Activated CD4-positive, alpha-beta T cell treated with anti-CD3 and anti-CD28 coated beads for 36 hours (primary cell): Measurements from ENCODE around the gene BPI. TPM values are rescaled to one million over a fixed set of nuclear protein-coding genes. Genes with fewer than 3 reads are reported as not detected.
"Not testable (repeated sequence)": the region's sequence is repeated elsewhere in the genome, so short reads cannot be mapped to it uniquely, and the experiment has no call there.

Source experiments
- ATAC-seq: fragments of 200-7000 bp; cut with Tn5 transposase; one replicate; pipeline ENCODE4 v1.10.0; 2021; ENCODE audit warnings: mild to moderate bottlenecking, moderate library complexity
- CTCF ChIA-PET: fragments of 350-600 bp; sonication (Branson Sonifier 250); formaldehyde crosslinking; loops from one replicate; lab custom pipeline; 2021; ENCODE audit warnings: antibody characterized with exemption; lab: Charles Lee
- POLR2A ChIA-PET: fragments of 350-600 bp; sonication (Branson Sonifier 250); formaldehyde crosslinking; loops from one replicate; lab custom pipeline; 2021; ENCODE audit warnings: antibody characterized with exemption, inconsistent platforms; lab: Charles Lee
- DNase-seq: peaks from one replicate; pipeline ENCODE4 v3.0.0-alpha.2; 2020
- H3K27ac Mint-ChIP-seq: one replicate; pipeline ENCODE4 v1.8.0; 2021; ENCODE audit warnings: mixed read lengths
- H3K27me3 Mint-ChIP-seq: one replicate; pipeline ENCODE4 v1.8.0; 2021; ENCODE audit warnings: mixed read lengths
- H3K36me3 Mint-ChIP-seq: one replicate; pipeline ENCODE4 v1.8.0; 2021; ENCODE audit warnings: low read depth, mixed read lengths
- H3K4me1 Mint-ChIP-seq: one replicate; pipeline ENCODE4 v1.8.0; 2021; ENCODE audit warnings: mixed read lengths
- H3K4me3 Mint-ChIP-seq: one replicate; pipeline ENCODE4 v1.8.0; 2021; ENCODE audit warnings: mild to moderate bottlenecking, moderate library complexity, mixed read lengths
- H3K9me3 Mint-ChIP-seq: one replicate; pipeline ENCODE4 v1.8.0; 2021; ENCODE audit warnings: low read depth, mixed read lengths
- intact Hi-C, 2 experiments: fragments of 100-400 bp; cut with DNase I in 1 of 2; cut with micrococcal nuclease in 1 of 2; formaldehyde crosslinking; loops; one replicate each; pipeline versions ENCODE4 v1.14.2 to v1.15.1; 2022 to 2024; cut with DNase I, micrococcal nuclease
- total RNA-seq, 2 experiments: library from RNA; stranded (reverse); gene quantifications; one replicate each; pipeline ENCODE4 v1.2.3, GENCODE V29; 2021

BPI gene
- total RNA-seq, 2 experiments from 2014 or later = not detected

GRCh38 chr20:38338849-38339520 lies 35.0 kb downstream of the BPI start:
- Mint-ChIP-seq H3K9me3 (peaks cover 8% of the 10 kb centered on the region), H3K4me3 (no peak overlapping the region), H3K36me3 (no peaks in the 10 kb centered on the region), H3K4me1 (no peaks in the 10 kb centered on the region), H3K27me3 (peaks cover 17% of the 10 kb centered on the region), H3K27ac (no peak overlapping the region)
- no peak for ATAC-seq
- ChIA-PET CTCF (interaction anchor here (0.6 to 1.1 kb wide), 3 partner anchors 26 to 91 kb away, joined by 3 to 5 read pairs (median 4); no protein-coding TSS in a partner anchor), POLR2A (no interaction called here)
- no peak for DNase-seq
- intact Hi-C loops = no loop called here

DNA sequence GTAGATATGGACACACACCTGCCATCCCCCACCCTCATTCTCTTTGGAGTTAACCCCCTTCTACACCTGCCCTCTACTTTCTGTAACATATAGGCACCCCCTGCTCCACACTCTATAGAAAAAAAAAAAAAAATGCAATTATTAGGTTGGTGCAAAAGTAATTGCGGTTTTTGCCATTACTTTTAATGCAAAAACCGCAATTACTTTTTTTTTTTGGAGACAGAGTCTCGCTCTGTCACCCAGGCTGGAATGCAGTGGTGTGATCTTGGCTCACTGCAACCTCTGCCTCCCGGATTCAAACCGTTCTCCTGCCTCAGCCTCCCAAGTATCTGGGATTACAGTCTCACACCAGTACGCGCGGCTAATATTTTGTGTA lies 35.6 kb downstream of the BPI start:
- peaks cover 17% of the 10 kb centered on the region for H3K27me3 Mint-ChIP-seq

GRCh38 chr20:38339997-38340396 lies 36.0 kb downstream of the BPI start:
- peaks cover 8% of the 10 kb centered on the region for H3K9me3 Mint-ChIP-seq
- intact Hi-C loops = no loop called here
- peaks cover 17% of the 10 kb centered on the region for H3K27me3 Mint-ChIP-seq
- CTCF ChIA-PET = interaction anchor here (0.6 kb wide), 1 partner anchor 90 kb away, joined by 3 read pairs; no protein-coding TSS in a partner anchor
- ATAC-seq = no peak
- POLR2A ChIA-PET = no interaction called here
- no peak overlapping the region for H3K4me3 Mint-ChIP-seq
- no peaks in the 10 kb centered on the region for H3K4me1 Mint-ChIP-seq
- DNase-seq = no peak
- H3K36me3 Mint-ChIP-seq = no peaks in the 10 kb centered on the region
- H3K27ac Mint-ChIP-seq = no peak overlapping the region

More for the DNA sequence above, 35.6 kb downstream of the BPI start:
- H3K36me3 Mint-ChIP-seq, H3K4me3 Mint-ChIP-seq, H3K9me3 Mint-ChIP-seq, DNase-seq, H3K27ac Mint-ChIP-seq, POLR2A ChIA-PET, H3K4me1 Mint-ChIP-seq, intact Hi-C loops, ATAC-seq: not testable (repeated sequence)
- CTCF ChIA-PET = interaction anchor here (0.6 kb wide), 1 partner anchor 91 kb away, joined by 3 read pairs; no protein-coding TSS in a partner anchor

- Mint-ChIP-seq H3K9me3 (peaks cover 8% of the 10 kb centered on the region), H3K4me3 (no peak overlapping the region), H3K27me3 (peaks cover 15% of the 10 kb centered on the region), H3K27ac (no peak overlapping the region), H3K36me3 (no peaks in the 10 kb centered on the region), H3K4me1 (no peaks in the 10 kb centered on the region)
- intact Hi-C loops = no loop called here
- CTCF ChIA-PET = no interaction called here
- DNase-seq (no peak), ATAC-seq (no peak)
- POLR2A ChIA-PET = no interaction called here
Observed at GRCh38 chr20:38340693-38341092, 36.7 kb downstream of the BPI start.

DNA sequence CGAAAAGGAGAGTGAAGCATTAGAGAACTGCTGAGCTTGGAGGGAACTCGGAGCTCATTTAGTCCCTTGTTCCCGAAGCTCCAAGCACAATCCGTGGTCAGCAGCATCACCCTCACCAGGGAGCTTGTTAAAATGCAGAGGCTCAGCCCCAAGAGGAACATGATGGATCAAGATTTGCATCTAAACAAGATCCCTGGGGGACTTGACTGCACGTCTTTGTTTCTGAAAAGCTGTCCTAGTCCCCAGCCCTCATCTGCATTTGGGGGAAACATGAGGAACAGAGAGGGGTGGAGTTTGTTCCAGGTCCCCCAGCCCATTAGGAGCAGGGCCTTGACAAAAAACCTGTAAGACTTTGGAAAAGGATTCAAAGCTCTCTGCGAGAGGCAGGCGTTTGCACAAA lies 38.3 kb downstream of the BPI start:
- CTCF ChIA-PET = interaction anchor here (0.6 kb wide), 2 partner anchors 138 to 1355 kb away, joined by 3 to 4 read pairs; no protein-coding TSS in a partner anchor
- Mint-ChIP-seq H3K4me1 (no peaks in the 10 kb centered on the region), H3K27ac (no peak overlapping the region), H3K36me3 (no peaks in the 10 kb centered on the region), H3K4me3 (no peak overlapping the region), H3K27me3 (peaks cover 6% of the 10 kb centered on the region), H3K9me3 (peaks cover 6% of the 10 kb centered on the region)
- POLR2A ChIA-PET = no interaction called here
- DNase-seq = no peak
- no peak for ATAC-seq
- intact Hi-C loops = no loop called here

DNA sequence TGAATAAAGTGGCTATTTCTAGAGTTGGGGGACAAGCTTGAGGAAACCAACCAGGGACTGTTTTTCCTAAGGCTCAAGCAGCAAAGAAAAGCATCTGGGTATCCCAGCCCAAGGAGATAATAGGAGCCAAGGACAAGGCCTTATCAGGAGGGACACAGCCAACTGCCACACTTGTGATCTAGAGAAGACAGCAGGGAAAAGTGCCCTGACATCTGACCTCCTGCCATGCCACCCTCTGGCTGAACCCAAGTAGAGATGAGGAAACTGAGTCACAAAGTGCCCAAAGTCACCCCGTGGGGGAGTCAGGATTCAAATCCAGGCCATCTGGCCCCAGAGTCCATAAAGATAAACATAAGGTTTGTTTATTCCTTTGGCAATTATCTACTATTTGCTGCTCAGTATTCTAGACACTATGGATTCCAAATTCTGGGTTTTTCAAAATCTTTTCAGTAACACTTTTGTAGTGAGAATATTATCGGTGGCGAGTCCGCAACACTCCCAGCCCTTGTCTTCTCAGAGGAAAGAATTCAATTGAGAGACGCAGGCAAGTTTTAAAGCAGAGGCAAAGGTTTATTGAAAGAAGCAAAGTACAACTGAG lies 38.9 kb downstream of the BPI start:
- no peaks in the 10 kb centered on the region for H3K4me1 Mint-ChIP-seq
- peaks cover 3% of the 10 kb centered on the region for H3K27me3 Mint-ChIP-seq
- H3K4me3 Mint-ChIP-seq = no peak overlapping the region
- ChIA-PET POLR2A (no interaction called here), CTCF (interaction anchor here (0.6 kb wide), 1 partner anchor 35 kb away, joined by 4 read pairs; no protein-coding TSS in a partner anchor)
- intact Hi-C loops = no loop called here
- ATAC-seq = no peak
- H3K9me3 Mint-ChIP-seq = peaks cover 4% of the 10 kb centered on the region
- H3K36me3 Mint-ChIP-seq = no peaks in the 10 kb centered on the region
- no peak for DNase-seq
- no peak overlapping the region for H3K27ac Mint-ChIP-seq

DNA sequence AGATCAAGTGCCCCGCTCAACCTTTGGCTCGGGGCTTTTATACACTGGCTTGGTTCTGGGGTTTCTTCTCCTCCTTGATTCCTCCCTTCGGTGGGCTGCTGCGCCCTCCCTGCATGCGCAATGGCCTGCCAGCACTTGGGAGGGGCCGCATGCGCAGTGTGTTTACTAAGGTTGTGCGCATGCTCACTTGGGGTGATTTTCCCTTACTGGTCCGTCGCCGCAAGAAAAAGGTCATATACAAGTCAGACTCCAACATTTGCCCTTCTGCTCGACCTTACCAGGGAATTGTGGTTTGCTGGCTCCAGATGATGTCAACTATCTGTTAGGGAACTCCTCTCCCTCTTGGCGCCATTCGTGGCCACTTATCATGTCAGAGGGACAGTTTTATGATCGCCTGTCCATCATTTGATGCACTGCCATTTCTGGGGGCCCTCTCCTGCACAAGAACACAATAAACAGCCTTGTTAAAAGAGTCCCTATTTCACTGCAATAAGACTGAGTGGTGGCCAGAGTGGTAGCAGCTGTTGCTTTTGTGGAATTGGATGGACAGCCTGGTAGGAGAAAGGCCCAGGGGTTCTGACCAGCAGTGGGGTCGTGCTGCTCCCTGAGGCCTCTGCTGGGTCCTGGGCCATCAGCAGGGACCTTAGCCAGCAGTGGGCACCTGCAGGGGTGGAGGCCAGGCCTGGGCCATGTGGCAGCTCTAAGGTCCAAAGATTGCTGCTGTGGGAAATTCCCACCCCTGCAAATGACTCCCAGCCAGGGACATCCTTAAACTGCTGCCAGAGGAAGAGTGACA lies 39.6 kb downstream of the BPI start:
- ATAC-seq (no peak), DNase-seq (no peak)
- Mint-ChIP-seq H3K27me3 (no peaks in the 10 kb centered on the region), H3K27ac (no peak overlapping the region), H3K4me3 (no peak overlapping the region), H3K36me3 (no peaks in the 10 kb centered on the region), H3K4me1 (no peaks in the 10 kb centered on the region), H3K9me3 (no peaks in the 10 kb centered on the region)
- intact Hi-C loops = no loop called here
- CTCF ChIA-PET = no interaction called here
- POLR2A ChIA-PET = no interaction called here

- H3K4me3 Mint-ChIP-seq = no peak overlapping the region
- ATAC-seq (no peak), DNase-seq (no peak)
- no peaks in the 10 kb centered on the region for H3K9me3 Mint-ChIP-seq
- H3K27me3 Mint-ChIP-seq = no peaks in the 10 kb centered on the region
- POLR2A ChIA-PET = no interaction called here
- no peaks in the 10 kb centered on the region for H3K4me1 Mint-ChIP-seq
- H3K27ac Mint-ChIP-seq = no peak overlapping the region
- CTCF ChIA-PET = no interaction called here
- intact Hi-C loops = no loop called here
- H3K36me3 Mint-ChIP-seq = no peaks in the 10 kb centered on the region
Observed at GRCh38 chr20:38344107-38344701, 40.2 kb downstream of the BPI start.

- Mint-ChIP-seq H3K4me3 (no peak overlapping the region), H3K36me3 (no peaks in the 10 kb centered on the region), H3K27ac (no peak overlapping the region), H3K27me3 (no peaks in the 10 kb centered on the region), H3K9me3 (no peaks in the 10 kb centered on the region), H3K4me1 (no peaks in the 10 kb centered on the region)
- ChIA-PET POLR2A (no interaction called here), CTCF (no interaction called here)
- ATAC-seq (no peak), DNase-seq (no peak)
- intact Hi-C loops = no loop called here
Observed at GRCh38 chr20:38345643-38346042, 41.7 kb downstream of the BPI start.

GRCh38 chr20:38346247-38346651 lies 42.3 kb downstream of the BPI start, which contains the start of gene LBP:
TSS of gene LBP (plus strand) at chr20:38346482. CDS start at chr20:38346517, 35 bp downstream.
- H3K36me3 Mint-ChIP-seq = no peaks in the 10 kb centered on the region
- H3K27me3 Mint-ChIP-seq = no peaks in the 10 kb centered on the region
- ChIA-PET POLR2A (no interaction called here), CTCF (no interaction called here)
- intact Hi-C loops = no loop called here
- no peaks in the 10 kb centered on the region for H3K4me1 Mint-ChIP-seq
- no peaks in the 10 kb centered on the region for H3K9me3 Mint-ChIP-seq
- DNase-seq (no peak), ATAC-seq (no peak)
- H3K27ac Mint-ChIP-seq = no peak within 1 kb of the TSS
- no peak within 1 kb of the TSS for H3K4me3 Mint-ChIP-seq

GRCh38 chr20:38346741-38347140 lies 42.8 kb downstream of the BPI start:
- POLR2A ChIA-PET = no interaction called here
- H3K27ac Mint-ChIP-seq = no peak overlapping the region
- no peak for ATAC-seq
- no peaks in the 10 kb centered on the region for H3K9me3 Mint-ChIP-seq
- intact Hi-C loops = no loop called here
- H3K4me1 Mint-ChIP-seq = no peaks in the 10 kb centered on the region
- H3K36me3 Mint-ChIP-seq = no peaks in the 10 kb centered on the region
- CTCF ChIA-PET = no interaction called here
- H3K27me3 Mint-ChIP-seq = no peaks in the 10 kb centered on the region
- no peak for DNase-seq
- H3K4me3 Mint-ChIP-seq = no peak overlapping the region
